ENCODE results near the gene DOK6.

DOK6 gene

DNA sequence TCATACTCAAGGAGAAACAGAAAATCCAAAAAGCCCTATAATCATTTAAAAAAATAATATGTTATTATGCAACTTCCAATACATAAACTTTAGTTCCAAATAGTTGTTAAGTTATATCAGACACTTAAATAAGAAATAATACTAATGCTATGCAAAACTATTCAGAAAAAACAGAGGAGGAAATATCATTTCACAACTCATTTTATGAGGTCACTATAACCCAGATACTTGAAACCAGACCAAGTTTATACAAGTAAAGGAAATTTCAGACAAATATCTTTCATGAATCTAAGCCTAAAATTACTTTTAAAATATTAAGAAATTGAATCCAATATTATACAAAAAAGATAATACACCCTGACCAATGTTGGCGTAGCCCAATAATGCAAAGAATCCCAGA lies 286.2 kb downstream of the DOK6 start:
- no peak for DNase-seq (ENCODE audit: low spot score)

DNA sequence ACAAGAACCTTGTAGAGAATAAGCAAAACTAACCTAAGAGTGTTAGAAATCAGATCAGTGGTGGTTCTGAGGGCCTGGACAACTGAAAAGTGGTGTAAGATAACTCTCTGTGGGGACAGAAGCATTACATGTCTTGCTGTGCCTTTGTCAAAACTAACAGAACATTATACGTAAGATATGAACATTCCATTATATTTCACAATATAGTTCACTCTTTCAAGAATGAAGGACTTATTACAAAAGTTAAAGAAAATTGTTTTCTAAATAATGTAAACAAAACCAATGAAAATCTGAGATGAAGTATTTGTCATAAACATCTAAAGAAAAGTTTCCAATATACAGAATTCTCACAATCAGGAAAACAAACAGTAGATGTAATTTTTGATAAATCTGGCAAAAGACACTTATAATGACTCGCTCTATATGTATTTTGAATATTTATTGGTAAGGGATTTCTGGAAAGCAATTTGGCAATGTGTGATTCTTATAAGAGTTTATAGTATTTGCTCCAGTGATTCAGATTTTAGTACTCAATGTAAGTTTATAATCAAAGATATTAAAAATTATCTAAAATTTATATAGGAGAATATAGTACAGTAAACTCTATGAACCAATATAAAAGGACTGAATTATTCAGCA lies 288.6 kb downstream of the DOK6 start:
- no peak for DNase-seq (ENCODE audit: low spot score)

DNA sequence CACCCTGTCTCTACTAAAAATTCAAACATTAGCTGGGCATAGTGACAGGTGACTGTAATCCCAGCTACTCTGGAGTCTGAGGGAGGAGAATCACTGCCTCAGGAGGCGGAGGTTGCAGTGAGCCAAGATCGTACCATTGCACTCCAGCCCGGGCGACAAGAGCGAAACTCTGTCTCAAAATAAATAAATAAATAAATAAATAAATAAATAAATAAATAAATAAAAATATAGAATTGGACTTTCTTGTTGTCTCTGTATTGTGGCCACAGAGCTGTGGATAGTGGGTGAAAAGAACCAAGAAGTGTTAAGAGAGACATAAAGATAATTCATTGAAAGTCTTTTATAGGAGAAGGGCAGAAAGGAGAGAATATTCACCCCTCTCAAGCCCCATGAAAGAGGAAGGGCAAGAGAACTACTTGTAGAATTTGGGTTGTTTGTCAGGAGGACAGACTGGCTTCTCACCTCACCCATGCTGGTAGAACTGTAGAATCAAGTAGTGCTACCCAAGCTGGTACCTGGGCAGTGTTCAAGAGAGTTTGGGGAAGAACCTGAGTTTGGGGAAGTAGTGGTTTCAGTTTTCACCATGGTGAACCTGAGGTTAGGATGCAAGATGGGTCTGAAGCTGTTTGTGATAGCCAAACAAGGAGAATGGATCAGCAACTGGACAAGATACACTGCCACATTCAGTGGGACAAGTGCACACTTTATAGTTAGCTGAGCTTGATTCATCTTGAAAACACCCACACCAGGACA lies 290.5 kb downstream of the DOK6 start:
- DNase-seq (ENCODE audit: low spot score), result no peak

DNA sequence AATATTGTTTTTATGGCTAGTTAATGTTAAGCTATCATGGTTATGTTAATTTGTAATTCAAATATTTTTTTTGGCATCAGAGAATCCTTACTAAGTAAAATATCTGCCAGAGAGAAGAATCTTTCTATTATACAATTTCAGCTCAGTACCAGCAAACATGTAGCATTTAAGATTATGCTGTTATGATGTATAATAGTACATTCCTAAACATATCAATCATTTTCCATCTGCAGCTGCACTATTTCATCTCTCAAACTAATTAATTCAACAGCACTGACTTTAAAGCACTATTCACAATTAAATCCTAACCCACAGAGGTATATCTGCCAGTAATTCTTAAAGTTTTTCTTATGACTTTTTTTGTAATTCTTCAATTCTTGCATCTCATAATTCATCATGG lies 296.4 kb downstream of the DOK6 start:
- DNase-seq (ENCODE audit: low spot score), result no peak

DNA sequence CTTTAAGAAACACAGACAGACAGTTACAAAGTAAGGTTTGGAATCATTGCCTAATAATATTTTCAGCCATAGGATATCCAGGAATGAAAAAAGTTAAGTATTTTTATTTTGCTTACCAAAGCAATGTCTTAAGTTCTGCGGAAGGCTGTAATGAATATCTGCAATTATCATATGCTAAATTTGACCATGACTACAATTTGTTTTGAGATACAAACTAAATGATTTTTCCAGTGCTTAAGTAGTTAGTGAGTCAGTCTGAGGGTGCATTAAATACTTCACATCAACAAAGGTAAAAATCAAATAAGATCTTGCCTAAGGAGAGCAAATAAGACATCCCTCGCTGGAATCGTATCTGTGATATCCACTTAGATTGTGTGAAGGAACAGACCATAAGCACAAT lies 297.0 kb downstream of the DOK6 start:
- DNase-seq (ENCODE audit: low spot score), result no peak

DNA sequence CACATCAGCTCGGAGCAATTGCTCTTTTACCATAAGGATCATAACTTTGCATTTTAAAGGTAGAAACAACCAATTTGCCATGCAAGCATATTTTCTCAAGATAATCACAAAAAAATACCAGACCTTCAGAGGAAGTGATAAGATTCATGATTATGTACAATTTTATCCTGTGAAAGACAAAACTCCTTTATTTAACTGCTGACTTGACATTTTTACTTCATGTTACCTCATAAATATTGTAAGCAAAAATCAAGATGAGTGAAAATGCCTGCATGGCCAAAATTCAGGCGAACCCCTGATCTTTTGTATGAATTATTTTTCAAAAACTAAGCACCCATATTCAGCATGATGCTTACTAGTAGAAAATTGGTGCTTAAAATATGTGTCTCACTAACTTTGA lies 300.6 kb downstream of the DOK6 start:
- no peak for DNase-seq (ENCODE audit: low spot score)

DNA sequence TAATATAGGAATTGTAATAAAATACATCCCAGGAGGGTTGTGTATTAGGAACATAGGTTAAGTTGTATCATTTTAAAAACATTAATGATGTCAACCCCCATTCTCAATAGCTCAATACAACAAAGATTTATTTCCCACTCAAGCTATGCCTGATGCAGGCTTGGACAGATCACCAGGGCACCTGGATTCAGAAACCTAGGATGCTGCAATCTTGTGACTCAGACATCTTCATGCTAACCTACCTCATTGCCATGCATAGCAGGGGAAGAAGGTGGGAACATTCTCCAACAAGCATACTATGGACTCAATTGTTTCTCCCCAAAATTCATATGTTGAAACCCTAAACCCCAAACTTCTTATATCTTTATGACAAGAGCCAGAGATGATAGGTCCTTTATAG lies 302.8 kb downstream of the DOK6 start:
- no peak for DNase-seq (ENCODE audit: low spot score)

DNA sequence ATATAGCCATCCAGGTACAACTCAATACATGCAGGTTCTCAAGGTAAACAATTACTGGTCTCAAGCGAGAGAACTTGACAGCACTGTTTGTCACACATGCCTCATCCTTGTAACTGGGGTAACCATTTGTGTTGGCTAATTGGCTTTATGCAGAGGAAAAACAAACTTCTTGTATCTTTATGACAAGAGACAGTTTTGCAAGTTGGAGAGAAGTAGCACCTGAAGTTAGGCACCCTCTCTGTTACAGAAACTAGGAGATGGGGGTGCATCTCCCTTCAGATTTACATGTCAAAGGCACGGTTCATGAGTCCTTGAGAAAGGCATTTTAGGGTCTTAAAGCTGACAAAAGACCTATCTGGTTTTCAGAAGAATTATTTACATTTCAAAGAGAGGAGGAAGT lies 305.3 kb downstream of the DOK6 start:
- DNase-seq (ENCODE audit: low spot score), result no peak

DNA sequence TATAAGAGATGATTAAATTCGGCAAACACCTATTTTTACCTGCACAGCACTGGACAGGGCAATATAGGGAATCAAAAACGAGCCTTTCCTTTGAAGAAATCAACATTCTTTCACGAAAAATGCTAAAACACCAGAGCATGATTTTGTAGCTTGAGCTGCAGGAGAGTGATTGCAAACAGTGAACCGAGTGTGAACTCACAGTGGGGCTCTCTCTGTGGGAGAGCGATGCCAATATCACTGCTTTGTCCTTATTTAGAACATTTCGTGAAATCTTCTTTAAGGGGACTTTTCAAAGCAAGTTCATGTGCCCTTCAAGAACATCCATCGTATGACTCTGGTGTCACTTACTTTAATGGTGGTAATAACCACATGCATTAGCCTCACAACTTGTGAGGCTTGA lies 308.2 kb downstream of the DOK6 start:
- DNase-seq (ENCODE audit: low spot score), result no peak

DNA sequence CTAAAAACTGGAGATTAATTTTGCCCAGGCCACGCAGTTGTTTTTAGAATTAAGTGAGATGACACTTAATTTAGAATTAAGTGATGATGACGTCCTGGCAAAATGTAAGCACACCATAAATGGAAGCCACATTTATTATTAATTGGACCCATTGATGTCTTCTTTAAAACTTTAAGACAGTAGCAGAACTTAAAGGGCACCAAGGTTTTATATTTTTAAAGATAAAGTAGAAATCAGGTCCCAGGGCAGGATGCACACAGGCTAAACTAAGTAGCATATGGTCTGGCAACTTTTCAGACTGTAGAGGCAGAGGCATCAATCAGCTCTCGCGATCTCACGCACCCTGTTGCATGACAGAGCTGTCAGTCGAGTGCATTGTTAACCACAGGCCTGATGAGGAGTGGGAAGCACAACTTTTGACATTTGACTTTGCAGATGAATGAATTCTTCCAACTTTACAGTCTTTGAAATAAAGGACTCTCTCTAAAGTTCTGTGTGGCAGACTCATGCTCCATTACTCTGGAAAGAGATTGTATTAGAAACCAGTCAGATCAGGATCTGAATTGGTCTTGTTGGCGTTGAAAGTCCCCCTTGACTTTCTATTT lies 314.6 kb downstream of the DOK6 start:
- DNase-seq (ENCODE audit: low spot score), result no peak

DNA sequence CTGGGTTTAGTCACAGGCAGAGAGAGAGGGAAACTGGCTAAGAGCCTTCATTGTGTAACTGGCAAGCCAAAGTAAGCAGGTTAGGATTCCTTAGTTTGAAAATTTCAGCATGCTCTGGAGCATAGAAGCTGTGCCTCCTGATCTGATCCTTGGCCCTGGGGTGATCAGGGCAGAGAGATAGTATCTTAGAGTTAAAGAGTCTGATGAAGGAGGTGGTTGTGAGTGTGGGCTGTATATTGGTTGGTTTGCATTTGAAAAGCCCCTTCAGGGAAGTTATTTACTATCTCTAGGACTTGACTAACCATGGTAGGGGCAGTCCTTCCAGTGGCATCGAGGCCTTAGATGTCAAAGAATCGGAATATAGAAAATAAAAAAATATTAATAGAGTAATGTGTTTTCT lies 316.9 kb downstream of the DOK6 start:
- DNase-seq (ENCODE audit: low spot score), result no peak

DNA sequence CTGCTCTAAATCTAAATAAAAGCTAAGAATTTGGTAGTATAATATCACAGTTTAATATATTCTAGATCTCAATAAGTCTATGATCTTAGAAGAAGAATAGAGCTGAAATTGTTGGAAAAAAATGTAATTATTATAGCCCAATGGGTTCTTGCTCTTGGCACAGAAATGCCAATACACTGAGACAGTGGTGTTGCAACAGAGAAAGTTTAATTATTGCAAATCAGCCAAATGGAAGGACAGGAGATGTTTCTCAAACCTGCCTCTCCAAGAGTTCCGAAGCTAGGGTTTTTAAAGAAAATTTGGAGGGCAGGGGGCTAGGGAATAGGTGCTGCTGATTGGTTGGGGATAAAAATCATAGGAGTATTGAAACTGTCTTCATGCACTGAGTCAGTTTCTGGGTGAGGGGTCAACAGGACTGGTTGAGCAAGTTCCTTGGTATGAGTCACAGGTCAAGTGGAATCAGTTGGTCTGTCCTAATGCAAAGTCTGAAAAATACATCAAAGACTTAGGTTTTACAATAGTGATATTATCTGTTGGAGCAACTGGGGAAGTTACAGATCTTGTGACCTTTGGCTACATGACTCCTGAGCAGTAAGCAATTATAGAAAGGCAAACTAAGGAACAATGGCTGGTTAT lies 318.3 kb downstream of the DOK6 start:
- no peak for DNase-seq (ENCODE audit: low spot score)

DNA sequence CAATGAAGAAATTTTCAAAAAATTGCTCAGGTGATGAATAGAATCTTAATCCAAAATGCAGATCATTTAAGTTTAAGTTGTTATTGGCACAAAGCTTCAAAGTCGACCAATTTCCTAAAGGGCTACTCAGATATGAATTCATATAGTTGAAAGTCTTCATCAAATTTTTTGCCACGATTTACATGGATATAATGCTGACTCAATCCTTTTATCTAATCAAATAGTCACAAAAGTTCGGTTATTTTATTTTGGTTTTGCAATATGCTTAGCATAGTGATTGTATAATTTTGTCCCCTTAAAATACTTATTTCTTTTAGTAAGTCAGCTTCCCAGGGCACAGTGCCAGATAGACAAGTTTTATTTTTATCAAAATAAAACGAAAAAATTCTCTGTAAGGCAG lies 319.7 kb downstream of the DOK6 start:
- no peak for DNase-seq (ENCODE audit: low spot score)

DNA sequence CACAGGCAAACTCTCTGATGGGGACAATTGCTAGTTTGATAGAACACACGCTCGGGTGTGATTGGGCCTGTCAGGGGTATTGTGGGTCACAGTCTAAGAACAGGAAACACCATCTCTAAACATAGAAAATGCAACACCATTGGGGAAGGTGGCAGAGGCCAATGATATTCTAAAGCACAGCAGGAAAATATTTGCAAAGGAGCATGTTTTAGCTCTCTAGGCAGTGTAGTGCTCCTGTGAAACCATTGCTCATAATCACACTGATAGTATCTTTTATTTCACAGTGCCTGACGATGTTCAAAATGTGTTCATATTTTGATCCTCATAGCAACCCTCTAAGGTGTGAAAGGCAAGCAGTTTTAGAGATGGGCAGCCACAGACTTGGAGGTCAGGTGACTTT lies 322.7 kb downstream of the DOK6 start:
- no peak for DNase-seq (ENCODE audit: low spot score)

DNA sequence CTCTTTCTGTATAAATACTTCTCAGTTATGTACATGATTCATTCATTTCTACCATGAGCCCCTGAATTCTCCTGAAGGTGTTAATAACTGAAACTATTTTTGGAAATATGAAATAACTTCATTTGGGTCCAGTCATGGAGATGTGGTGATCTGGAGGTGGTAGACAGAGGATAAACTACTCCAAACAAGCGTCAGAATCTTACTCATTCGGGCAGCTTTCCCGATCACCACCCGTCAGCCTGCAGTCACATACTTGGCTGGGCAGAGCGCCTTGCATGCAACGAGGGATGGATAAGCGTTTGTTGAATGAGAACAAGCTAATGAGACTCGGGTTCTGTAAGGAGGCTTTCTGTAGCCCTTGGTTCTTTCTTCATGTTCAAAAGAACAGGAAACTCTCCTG lies 324.3 kb downstream of the DOK6 start:
- no peak for DNase-seq (ENCODE audit: low spot score)

DNA sequence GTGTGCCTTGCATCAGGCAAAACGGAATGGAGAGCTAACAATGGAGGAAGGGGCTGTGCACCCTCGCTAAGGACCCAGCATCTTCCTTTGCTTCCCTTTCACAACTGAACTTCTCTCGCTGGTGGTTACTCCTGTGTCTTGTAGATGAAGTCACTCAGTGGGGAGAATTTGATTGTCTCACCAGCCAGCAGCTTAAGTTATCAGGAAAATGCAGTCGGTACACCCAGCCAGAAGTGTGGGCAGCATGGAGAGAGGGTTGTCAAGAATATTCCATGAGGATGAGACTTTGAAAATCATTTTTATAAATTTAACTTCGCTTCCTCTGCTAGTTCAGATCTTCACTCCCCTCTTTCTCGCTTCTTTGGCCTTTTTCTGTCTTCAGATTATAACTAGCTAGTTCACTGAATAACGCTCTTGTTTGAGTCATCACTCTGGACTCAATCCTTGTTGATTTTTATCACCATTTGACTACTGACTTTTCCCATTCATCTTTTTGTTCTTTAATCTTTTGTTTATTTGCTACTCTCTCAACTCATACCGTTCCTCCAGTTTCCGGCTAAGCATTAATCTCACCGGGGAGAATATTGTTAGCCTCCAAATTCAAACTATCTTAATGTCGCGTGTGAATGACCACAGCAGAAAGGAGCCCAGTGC lies 325.3 kb downstream of the DOK6 start:
- no peak for DNase-seq (ENCODE audit: low spot score)

DNA sequence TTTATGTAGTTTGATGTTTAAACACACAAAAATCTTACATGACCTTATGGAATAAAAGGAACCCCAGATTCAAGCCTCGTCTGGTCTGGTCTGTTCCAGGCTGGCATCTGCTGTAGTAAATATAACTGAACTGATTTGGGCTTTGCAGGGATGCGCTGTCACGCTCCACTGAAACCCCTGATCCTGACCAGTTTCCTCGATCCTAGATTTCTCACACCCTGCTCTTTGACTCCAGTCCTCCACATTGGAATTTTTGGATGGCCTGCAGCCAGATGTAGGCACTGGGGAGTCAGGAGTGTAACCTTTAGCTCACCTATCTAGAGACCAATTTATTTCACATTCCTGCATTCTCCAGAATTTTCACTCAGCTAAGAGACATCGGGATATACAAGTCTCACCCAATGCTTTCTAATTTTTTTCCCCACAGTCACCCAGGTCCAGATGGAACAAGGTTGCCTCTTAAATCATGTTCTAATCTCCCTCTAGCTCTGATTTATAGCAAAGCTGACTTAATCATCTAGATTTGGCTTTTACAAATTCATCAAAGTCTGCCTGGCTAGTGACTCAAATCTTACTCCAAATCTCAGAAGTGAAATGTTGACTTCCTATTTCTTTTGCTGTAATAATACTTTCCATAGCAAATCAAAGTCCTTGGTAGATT lies 327.4 kb downstream of the DOK6 start:
- DNase-seq (ENCODE audit: low spot score), result no peak

DNA sequence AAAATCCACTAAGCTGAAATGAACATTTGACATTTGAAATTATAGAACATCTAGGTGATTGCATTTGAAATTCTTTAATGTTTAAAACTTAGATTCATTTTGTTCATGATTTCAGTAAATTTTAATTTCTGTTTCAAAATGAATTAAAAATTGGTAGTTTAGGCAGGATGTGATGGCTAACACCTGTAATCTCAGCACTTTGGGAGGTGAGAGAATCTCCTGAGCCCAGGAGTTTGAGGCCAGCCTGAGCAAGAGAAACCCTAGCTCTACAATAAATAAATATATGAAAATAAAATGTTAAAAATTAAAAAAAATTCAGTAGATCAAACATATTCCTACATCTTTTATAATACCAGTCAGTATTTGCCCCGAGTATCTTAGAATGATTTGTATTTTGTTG lies 330.0 kb downstream of the DOK6 start:
- DNase-seq (ENCODE audit: low spot score), result no peak

DNA sequence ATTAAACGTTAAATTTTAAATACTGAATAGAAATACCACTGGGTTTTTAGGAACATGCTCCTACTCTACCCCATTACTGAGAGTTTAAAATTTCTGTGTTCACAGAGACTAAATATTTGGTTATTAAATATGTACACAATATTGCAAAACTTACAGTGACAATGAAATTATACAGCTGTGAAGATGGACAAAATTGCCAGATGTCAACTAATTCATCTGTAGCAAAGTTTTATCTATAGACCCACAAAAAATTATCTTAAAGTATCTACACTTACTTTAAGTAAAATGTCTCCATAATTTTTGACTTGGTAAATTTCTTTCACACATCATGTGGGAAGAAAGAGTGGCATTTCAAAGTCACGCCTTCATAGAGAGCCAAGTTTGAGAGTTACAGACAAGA lies 333.8 kb downstream of the DOK6 start:
- no peak for DNase-seq (ENCODE audit: low spot score)

DNA sequence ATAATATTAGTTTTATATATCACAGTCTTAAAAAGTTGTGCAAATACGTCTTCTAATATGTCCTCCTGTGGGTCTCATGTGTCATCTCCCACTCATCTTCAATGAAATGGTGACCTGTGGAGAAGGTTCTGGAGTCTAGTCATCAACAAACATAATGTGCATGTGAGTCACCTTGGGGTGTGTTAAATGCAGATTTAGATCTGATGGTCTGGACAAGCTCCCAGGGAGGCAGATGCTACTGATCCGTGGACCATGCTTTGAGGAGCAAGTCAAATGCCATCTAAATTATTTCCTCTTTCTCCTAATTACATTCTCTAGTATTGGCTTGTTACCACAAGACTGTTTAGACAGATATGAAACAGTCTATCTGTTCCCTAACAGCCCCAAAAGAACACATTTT lies 336.0 kb downstream of the DOK6 start:
- DNase-seq (ENCODE audit: low spot score), result no peak

DNA sequence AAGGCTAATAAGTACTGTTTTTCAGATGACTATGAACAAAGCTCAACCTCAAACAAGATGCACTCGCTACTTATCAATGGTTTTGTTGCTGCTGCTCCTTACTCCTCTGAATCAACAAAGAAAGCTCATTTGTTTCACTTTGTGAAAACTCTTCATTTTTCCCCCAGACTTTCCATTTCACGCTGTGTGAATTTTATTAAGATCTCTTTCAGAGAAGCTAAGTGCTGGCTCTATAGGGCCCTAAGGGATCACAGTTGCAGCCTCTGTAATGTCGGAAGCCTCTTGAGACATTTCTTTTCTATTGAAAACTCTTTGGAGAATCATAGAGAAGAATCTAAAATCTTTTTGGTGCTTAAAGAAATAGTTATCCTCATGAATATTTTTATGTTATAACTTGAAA lies 337.2 kb downstream of the DOK6 start:
- DNase-seq (ENCODE audit: low spot score), result no peak

DNA sequence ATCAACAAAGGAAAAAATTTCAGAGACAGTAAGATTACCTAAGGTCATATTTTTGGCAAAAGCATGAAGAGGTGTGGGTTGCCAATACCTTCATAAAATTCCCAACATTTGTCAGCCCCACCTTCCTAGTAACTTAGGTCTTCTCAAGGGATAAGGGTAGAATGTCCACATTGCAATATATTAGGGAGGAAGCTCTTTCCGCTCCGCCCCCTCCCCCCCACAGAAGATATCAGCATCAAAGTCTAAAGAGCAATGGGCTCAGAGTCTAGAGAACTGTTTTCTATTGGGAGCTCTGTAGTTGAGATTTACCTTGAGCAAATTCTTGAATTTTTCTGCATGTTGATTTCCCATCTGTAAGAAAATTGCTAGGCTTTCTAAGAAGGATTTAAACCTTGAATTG lies 346.7 kb downstream of the DOK6 start:
- no peak for DNase-seq (ENCODE audit: low spot score)

Measured in cerebellar cortex (tissue), 1 donor.